CD14-positive monocyte (primary cell): Measurements from ENCODE around the gene HAND2. TPM values are rescaled to one million over a fixed set of nuclear protein-coding genes. Genes with fewer than 3 reads are reported as not detected.

Source experiments
- DNase-seq, 3 donors: peaks; one replicate each; pipeline ENCODE4 v3.0.0-alpha.2; 2011 to 2022
- H2AFZ ChIP-seq: 2 replicates; pipeline ENCODE4 v1.6.0; 2012; ENCODE audit warnings: mild to moderate bottlenecking, low read depth, low read length, inconsistent platforms; ENCODE audit not compliant: insufficient read depth, poor library complexity, severe bottlenecking
- H3K27ac ChIP-seq, 2 donors: 1 replicate in 1 of 2; 2 replicates in 1 of 2; pipeline ENCODE4 v1.5.1; 2012 to 2013; ENCODE audit warnings: low read length in 2 of 2, control low read depth in 1 of 2, inconsistent platforms in 1 of 2, low read depth in 1 of 2, mild to moderate bottlenecking in 1 of 2
- H3K27me3 ChIP-seq, 2 donors: one replicate each; pipeline versions ENCODE4 v1.6.0 to v1.6.1; 2011 to 2013; ENCODE audit warnings: low read length in 2 of 2; ENCODE audit not compliant: control insufficient read depth in 2 of 2, insufficient read depth in 2 of 2
- H3K36me3 ChIP-seq, 2 donors: replicated peaks in 1 of 2; 1 replicate in 1 of 2; 2 replicates in 1 of 2; pipeline versions ENCODE4 v1.5.1 to v1.6.1; 2012 to 2013; ENCODE audit warnings: low read length in 2 of 2, control low read depth in 1 of 2, inconsistent platforms in 1 of 2, mild to moderate bottlenecking in 1 of 2; ENCODE audit not compliant: insufficient read depth in 2 of 2, control insufficient read depth in 1 of 2
- H3K4me1 ChIP-seq, 2 donors: 1 replicate in 1 of 2; 2 replicates in 1 of 2; pipeline versions ENCODE4 v1.5.1 to v1.6.1; 2012 to 2013; ENCODE audit warnings: low read length in 2 of 2, control low read depth in 1 of 2, inconsistent platforms in 1 of 2, mild to moderate bottlenecking in 1 of 2, moderate library complexity in 1 of 2; ENCODE audit not compliant: insufficient read depth in 2 of 2, control insufficient read depth in 1 of 2
- H3K4me2 ChIP-seq: replicated peaks from 2 replicates; pipeline ENCODE3; 2012; ENCODE audit warnings: low read length, moderate library complexity, mild to moderate bottlenecking; ENCODE audit not compliant: poor library complexity, severe bottlenecking; ENCODE audit errors: extremely low read depth
- H3K4me3 ChIP-seq, 3 experiments: fragments of 200-600 bp in 1 of 3; sonication (generic) in 1 of 3; replicated peaks in 1 of 3; 1 replicate in 2 of 3; 2 replicates in 1 of 3; pipeline ENCODE4 v1.5.1; 2011 to 2013; ENCODE audit warnings: low read length in 3 of 3, mild to moderate bottlenecking in 3 of 3, control low read depth in 2 of 3, low read depth in 2 of 3, inconsistent platforms in 1 of 3, moderate library complexity in 1 of 3
- H3K79me2 ChIP-seq: 2 replicates; pipeline ENCODE4 v1.6.0; 2012; ENCODE audit warnings: mild to moderate bottlenecking, control low read depth, inconsistent platforms, low read length, moderate library complexity; ENCODE audit not compliant: insufficient read depth
- H3K9ac ChIP-seq: 2 replicates; pipeline ENCODE4 v1.6.0; 2017; ENCODE audit warnings: low read length, mild to moderate bottlenecking; ENCODE audit not compliant: insufficient read depth, poor library complexity, severe bottlenecking
- H3K9me3 ChIP-seq, 2 donors: replicated peaks in 1 of 2; 1 replicate in 1 of 2; 2 replicates in 1 of 2; pipeline versions ENCODE4 v1.5.1 to v1.6.1; 2012 to 2013; ENCODE audit warnings: low read length in 2 of 2, control low read depth in 1 of 2; ENCODE audit not compliant: control insufficient read depth in 1 of 2, insufficient read depth in 1 of 2
- H4K20me1 ChIP-seq: 2 replicates; pipeline ENCODE4 v1.6.0; 2012; ENCODE audit warnings: mild to moderate bottlenecking, low read length, control low read depth, moderate library complexity; ENCODE audit not compliant: insufficient read depth
- H3K27ac Mint-ChIP-seq, 7 donors: one replicate each; pipeline ENCODE4 v1.8.0; 2020; ENCODE audit warnings: mild to moderate bottlenecking in 7 of 7, mixed read lengths in 7 of 7, moderate library complexity in 6 of 7, inconsistent platforms in 2 of 7
- H3K27me3 Mint-ChIP-seq, 3 donors: one replicate each; pipeline ENCODE4 v1.8.0; 2021 to 2022; ENCODE audit warnings: low read depth in 3 of 3, mild to moderate bottlenecking in 3 of 3, mixed read lengths in 3 of 3, moderate library complexity in 3 of 3, inconsistent platforms in 1 of 3
- H3K36me3 Mint-ChIP-seq, 2 donors: one replicate each; pipeline ENCODE4 v1.8.0; 2020; ENCODE audit warnings: mixed read lengths in 2 of 2, inconsistent platforms in 1 of 2, mild to moderate bottlenecking in 1 of 2
- H3K4me1 Mint-ChIP-seq: one replicate; pipeline ENCODE4 v1.8.0; 2020; ENCODE audit warnings: mild to moderate bottlenecking, mixed read lengths
- H3K4me3 Mint-ChIP-seq, 2 donors: one replicate each; pipeline ENCODE4 v1.8.0; 2020; ENCODE audit warnings: mild to moderate bottlenecking in 2 of 2, mixed read lengths in 2 of 2, moderate library complexity in 1 of 2
- H3K9me3 Mint-ChIP-seq, 7 donors: one replicate each; pipeline ENCODE4 v1.8.0; 2020 to 2022; ENCODE audit warnings: mixed read lengths in 7 of 7, mild to moderate bottlenecking in 6 of 7, moderate library complexity in 6 of 7, inconsistent platforms in 2 of 7
- WGBS: methylation state at CpG from one replicate; pipeline ENCODE4 v1.1.5; 2013; ENCODE audit warnings: missing lambda C conversion rate; ENCODE audit not compliant: insufficient coverage; 5-methylcytosine and 5-hydroxymethylcytosine counted together
- intact Hi-C, 2 donors: fragments of 100-400 bp; cut with micrococcal nuclease; formaldehyde crosslinking; loops; one replicate each; pipeline versions ENCODE4 v1.15.0 to v1.15.1; 2023
- polyA plus RNA-seq, 3 donors: library from polyadenylated mRNA; depleted of rRNA in 1 of 3; unstranded in 2 of 3; stranded (reverse) in 1 of 3; fragments of 300-500 nt in 2 of 3; fragments of >200 nt in 1 of 3; fragmentation: Illumina TruSeq in 2 of 3; gene quantifications; 1 replicate in 2 of 3; 2 replicates in 1 of 3; pipeline ENCODE4 v1.2.3, GENCODE V29; 2012 to 2021
- TF ChIP-seq, protein P1 (sequence below): fragments of 200-600 bp; IDR thresholded peaks from one replicate; pipeline ENCODE4 v1.8.0; 2022; ENCODE audit warnings: antibody characterized with exemption, mild to moderate bottlenecking

Gene HAND2
- polyA plus RNA-seq, 3 donors, result not detected

- H3K36me3 Mint-ChIP-seq, result peaks cover 0 to 3% of the 10 kb centered on the region in 2 donors
- Histone ChIP-seq H3K27ac (no peak overlapping the region), H3K4me1 (peaks cover 29 to 42% of the 10 kb centered on the region in 2 donors), H3K9ac (no peak overlapping the region), H3K36me3 (no peaks in the 10 kb centered on the region), H4K20me1 (no peaks in the 10 kb centered on the region), H3K27me3 (peaks cover 9 to 22% of the 10 kb centered on the region in 2 donors), H3K79me2 (no peaks in the 10 kb centered on the region), H3K9me3 (peaks cover 0 to 4% of the 10 kb centered on the region in 2 donors), H3K4me2 (no peak overlapping the region), H2AFZ (no peak overlapping the region), H3K4me3 (no peak overlapping the region)
- no peak for DNase-seq
- 100% methylated on average over 1 of the region's 4 CpGs for WGBS
- H3K4me1 Mint-ChIP-seq, result peaks cover 42% of the 10 kb centered on the region
- TF ChIP-seq, protein P1, sequence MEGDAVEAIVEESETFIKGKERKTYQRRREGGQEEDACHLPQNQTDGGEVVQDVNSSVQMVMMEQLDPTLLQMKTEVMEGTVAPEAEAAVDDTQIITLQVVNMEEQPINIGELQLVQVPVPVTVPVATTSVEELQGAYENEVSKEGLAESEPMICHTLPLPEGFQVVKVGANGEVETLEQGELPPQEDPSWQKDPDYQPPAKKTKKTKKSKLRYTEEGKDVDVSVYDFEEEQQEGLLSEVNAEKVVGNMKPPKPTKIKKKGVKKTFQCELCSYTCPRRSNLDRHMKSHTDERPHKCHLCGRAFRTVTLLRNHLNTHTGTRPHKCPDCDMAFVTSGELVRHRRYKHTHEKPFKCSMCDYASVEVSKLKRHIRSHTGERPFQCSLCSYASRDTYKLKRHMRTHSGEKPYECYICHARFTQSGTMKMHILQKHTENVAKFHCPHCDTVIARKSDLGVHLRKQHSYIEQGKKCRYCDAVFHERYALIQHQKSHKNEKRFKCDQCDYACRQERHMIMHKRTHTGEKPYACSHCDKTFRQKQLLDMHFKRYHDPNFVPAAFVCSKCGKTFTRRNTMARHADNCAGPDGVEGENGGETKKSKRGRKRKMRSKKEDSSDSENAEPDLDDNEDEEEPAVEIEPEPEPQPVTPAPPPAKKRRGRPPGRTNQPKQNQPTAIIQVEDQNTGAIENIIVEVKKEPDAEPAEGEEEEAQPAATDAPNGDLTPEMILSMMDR, result no peak
- H3K9me3 Mint-ChIP-seq, result peaks cover 2 to 8% (median 6%) of the 10 kb centered on the region in 7 donors
- H3K27ac Mint-ChIP-seq, result peak overlapping the region in 2 of 7 donors; percentile 43 to 68
- peaks cover 14 to 22% (median 17%) of the 10 kb centered on the region in 3 donors for H3K27me3 Mint-ChIP-seq
- intact Hi-C loops, result loop anchor here (10.0 kb wide), 3 partner anchors 68 to 178 kb away; partner anchors contain the start of gene HMGB2 (in 1 of the 2)
- H3K4me3 Mint-ChIP-seq, result no peak overlapping the region
These were observed 37.7 kb downstream of the HAND2 start for GRCh38 chr4:173492315-173492714.

- Histone ChIP-seq H3K4me1 (peaks cover 27 to 39% of the 10 kb centered on the region in 2 donors), H3K4me3 (no peak overlapping the region), H3K27ac (no peak overlapping the region), H3K4me2 (peak overlapping the region; percentile 17), H3K36me3 (no peaks in the 10 kb centered on the region), H3K9me3 (peaks cover 0 to 4% of the 10 kb centered on the region in 2 donors), H3K79me2 (no peaks in the 10 kb centered on the region), H2AFZ (peak overlapping the region; percentile 10), H3K27me3 (peaks cover 8 to 17% of the 10 kb centered on the region in 2 donors), H4K20me1 (no peaks in the 10 kb centered on the region), H3K9ac (no peak overlapping the region)
- peak overlapping the region in 1 of 2 donors; percentile 66 for H3K4me3 Mint-ChIP-seq
- 67% methylated on average over 1 of the region's 4 CpGs for WGBS
- peaks cover 0 to 7% (median 5%) of the 10 kb centered on the region in 7 donors for H3K9me3 Mint-ChIP-seq
- peaks cover 12 to 17% (median 14%) of the 10 kb centered on the region in 3 donors for H3K27me3 Mint-ChIP-seq
- TF ChIP-seq, protein P1, result no peak
- peak in 2 of 3 donors; percentile 53 to 63 for DNase-seq
- intact Hi-C loops, result loop anchor here (10.0 kb wide), 3 partner anchors 66 to 176 kb away; partner anchors contain the start of gene HMGB2 (in 1 of the 2)
- H3K27ac Mint-ChIP-seq, result peak overlapping the region in 4 of 7 donors; percentile 42 to 83 (median 74)
- peaks cover 38% of the 10 kb centered on the region for H3K4me1 Mint-ChIP-seq
- H3K36me3 Mint-ChIP-seq, result no peaks in the 10 kb centered on the region
These were observed 39.1 kb downstream of the HAND2 start for GRCh38 chr4:173490817-173491528.
